Dedifferentiated amniotic fluid mesenchymal stem cell (primary cell): Measurements from ENCODE around the gene USP53.
"Not testable (repeated sequence)": the region's sequence is repeated elsewhere in the genome, so short reads cannot be mapped to it uniquely, and the experiment has no call there.

ENCODE experiments used
- DNase-seq: peaks from one replicate; pipeline ENCODE4 v3.0.0-alpha.2; 2016; ENCODE audit errors: extremely low spot score

The USP53 gene

DNA sequence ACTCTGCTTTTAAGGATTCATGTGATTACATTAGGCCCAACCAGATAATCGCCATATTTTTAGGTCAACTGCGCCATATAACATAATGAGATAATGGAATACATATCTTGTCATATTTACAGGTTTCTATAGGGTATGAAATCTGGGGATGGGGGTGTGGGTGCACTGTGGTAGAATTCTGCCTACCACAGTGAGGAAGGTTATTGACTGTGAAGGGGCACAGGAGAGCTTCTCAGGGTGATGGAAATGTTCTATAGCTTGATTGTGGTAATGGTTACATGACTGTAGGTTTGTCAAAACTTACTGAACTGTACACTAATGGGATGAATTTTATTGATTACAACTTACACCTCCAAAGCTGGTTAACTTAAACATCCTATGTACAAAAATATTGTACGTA, 15.9 kb downstream of the USP53 start:
- no peak for DNase-seq

DNA sequence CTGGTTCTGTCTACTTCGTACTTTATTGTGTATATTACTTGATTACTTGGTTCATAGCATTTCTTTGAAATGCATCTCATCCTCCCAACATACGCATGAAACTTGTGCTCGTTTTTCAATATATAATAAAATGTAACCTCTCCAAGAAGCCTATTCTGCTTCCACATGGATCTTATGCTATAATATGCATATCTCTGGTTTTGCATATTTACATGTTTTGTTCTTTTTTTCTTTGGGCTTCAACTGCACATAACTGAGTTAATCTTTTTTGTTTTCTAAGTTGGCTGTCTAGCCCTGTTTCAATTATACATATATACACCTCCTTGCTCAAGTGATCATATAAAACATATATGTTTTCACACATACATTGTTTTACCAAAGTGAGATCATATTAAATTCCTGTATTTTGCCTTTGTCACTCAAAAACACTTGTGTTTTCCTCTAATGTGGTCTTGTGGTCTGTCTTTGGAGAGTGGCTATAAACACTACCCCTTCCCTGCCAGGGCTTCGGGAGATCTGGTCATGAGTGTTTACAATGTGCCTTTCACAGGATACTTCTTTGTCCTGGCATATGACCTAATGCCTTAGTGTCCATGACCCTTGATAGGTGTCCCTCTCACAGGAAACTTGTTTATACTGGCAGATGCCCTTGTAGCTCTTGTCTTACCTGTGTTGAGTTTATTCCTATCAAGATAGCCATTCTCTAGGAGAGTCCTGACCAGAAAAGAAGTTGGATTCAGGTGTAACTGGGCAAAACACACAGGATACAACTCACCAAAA, 17.6 kb downstream of the USP53 start:
- DNase-seq = no peak

GRCh38 chr4:119231491-119231890, 19.0 kb downstream of the USP53 start:
- no peak for DNase-seq

- no peak for DNase-seq
Observed at GRCh38 chr4:119232286-119232685, 19.8 kb downstream of the USP53 start.

DNA sequence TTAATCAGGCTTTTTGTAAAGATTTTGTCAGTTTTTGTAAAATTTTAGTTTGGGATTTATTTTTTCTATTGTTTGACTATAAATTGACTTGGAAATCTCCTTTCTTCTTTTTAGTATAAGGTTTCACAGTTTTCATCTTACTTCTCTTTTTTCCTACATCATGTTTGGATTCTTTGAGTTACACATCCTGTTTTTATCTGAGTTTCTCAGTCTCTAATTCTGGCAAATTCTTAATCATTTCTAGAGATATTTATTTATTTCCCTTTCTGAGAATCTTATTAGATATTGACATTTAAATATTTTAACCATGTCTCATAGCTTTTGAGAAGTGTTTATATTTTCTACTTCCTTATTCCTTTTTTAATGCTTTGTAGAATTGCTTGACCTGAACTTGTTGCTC, 20.7 kb downstream of the USP53 start:
- no peak for DNase-seq

- no peak for DNase-seq
Observed at GRCh38 chr4:119233750-119234149, 21.2 kb downstream of the USP53 start.

- no peak for DNase-seq
Observed at GRCh38 chr4:119237201-119237600, 24.7 kb downstream of the USP53 start.

DNA sequence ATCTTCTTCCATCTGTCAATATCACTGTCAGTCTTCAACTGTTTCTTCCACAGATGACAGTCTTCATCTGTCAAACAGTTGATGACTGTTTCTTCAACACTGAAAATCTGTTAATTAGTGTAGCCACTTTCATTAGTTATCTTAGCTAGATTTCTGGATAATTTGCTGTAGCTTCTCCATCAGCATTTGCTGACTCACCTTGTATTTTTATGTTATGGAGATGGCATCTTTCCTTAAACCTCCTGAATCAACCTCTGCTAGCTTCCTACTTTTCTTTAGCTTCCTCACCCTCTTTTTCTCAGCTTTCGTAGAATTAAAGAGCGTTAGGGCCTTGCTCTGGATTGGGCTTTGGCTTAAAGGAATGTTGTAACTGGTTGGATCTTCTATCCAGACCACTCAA, 25.1 kb downstream of the USP53 start:
- DNase-seq = no peak

DNA sequence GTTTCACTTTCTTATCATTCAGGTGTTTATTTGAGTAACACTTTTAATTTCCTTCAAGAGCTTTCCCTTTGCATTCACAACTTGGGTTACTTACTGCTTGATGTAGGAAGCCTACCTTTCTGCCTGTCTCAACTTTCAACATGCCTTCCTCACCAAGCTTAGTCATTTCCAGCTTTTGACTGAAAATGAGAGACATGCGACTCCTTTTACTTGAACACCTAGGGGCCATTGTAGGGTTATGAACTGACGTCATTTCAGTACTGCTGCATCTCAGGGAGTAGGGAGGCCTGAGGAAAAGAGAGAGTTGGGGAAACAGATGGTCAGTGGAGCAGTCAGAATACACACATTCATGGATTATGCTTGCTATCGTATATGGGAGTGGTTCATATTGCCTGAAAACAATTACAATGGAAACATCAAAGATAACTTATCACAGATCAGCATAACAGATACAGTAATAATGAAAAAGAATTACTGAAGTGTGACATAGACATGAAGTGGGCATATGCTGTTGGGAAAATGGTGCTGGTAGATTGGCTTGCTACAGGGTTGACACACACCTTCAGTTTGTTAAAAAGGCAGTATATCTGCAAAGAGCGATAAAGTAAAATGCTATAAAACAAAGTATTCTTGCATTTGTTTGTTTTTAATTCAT, 25.7 kb downstream of the USP53 start:
- no peak for DNase-seq

DNA sequence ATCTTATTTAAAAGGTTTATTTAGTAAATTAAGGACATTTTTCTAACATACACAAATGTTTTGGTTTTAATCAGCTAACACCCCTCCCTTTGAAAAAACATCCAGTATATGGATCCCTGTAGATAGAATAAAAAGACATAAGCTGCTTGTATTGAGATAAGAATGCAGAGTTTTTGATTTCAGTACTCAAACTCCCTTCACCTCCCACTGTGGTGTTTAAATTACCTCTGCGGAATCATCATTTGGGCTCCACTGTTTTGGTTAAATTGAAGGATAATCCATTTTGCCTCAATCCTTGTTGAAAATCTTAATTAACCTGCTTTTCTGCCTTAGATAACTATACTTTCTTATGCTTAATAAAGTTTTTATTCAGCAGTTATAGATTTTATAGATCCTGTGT, 27.6 kb downstream of the USP53 start:
- DNase-seq = no peak

- DNase-seq = no peak
Observed at GRCh38 chr4:119240568-119240967, 28.1 kb downstream of the USP53 start.

DNA sequence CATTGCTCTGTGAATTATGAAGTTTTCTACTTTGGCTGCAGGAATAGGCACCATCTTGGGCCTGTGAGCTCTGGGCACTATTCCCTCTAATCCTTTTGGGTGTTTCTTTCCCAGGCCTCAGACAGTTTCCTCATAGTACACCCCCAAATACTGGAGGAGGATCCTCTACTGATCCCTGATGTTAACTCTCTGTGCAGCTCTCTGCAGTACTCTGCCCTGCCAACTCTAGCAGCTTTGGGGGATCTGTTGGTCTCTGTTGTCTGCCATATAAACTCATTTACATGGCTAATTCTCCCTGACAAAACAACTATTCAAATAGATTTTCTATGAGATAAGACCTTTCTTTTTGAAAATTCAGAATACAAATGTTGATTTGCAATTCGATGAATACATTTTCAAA, 29.9 kb downstream of the USP53 start:
- no peak for DNase-seq

GRCh38 chr4:119243868-119244267, 31.4 kb downstream of the USP53 start:
- no peak for DNase-seq

GRCh38 chr4:119244344-119244743, 31.8 kb downstream of the USP53 start:
- DNase-seq = no peak

DNA sequence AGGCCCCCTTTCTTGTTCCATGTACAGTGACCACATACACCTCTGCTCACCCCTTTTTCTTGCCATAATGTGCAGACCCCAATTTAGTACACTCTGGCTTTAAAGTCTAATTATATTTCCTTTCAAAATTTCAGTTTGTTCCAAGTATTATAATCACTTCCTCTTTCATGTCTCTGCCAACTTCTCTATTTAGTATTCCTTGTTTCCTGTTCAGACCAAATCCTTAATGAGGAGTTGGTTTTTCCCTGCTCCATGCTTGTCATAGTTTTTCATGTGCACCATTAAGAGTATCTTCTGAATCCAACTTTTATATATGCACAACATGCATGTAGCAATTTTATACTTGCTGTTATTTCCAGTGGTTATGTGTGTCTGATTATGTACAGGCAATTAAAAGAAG, 32.3 kb downstream of the USP53 start:
- no peak for DNase-seq

- DNase-seq = no peak
Observed at GRCh38 chr4:119246177-119246733, 33.7 kb downstream of the USP53 start.

- not testable (repeated sequence) for DNase-seq
Observed at GRCh38 chr4:119251037-119251436, 38.5 kb downstream of the USP53 start.

DNA sequence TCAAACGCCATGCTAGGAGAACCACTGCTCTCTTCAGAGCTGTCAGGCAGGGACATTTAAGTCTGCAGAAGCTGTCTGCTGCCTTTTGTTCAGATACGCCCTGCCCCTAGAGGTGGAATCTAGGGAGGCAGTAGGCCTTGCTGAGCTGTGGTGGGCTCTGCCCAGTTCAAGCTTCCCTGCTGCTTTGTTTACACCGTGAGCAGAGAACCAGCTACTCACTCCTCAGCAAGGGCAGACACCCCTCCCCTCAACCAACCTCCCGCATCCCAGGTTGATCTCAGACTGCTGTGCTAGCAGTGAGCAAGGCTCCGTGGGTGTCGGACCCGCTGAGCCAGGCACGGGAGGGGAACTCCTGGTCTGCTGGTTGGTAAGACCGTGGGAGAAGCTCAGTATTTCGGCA, 42.7 kb downstream of the USP53 start:
- DNase-seq = not testable (repeated sequence)

- DNase-seq = no peak
Observed at GRCh38 chr4:119260528-119260927, 48.0 kb downstream of the USP53 start.

- DNase-seq = no peak
Observed at GRCh38 chr4:119261986-119262385, 49.5 kb downstream of the USP53 start.

DNA sequence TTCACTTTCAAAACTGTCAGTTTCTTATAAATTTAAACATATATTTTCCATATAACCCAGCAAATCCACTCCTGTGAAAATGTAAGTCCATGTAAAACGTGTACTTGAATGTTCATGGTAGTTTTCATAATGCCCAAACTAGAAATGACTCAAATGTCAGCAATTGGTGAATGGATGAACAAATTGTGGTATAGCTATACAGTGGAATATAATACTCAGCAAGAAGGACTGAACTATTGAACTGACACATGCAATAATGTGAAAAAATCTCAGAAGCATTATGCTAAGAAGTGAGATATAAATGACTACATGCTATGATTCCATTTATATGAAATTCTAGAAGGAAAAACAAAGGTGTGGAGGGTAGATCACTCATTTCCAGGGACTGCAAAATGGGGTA, 52.2 kb downstream of the USP53 start:
- DNase-seq = no peak

- no peak for DNase-seq
Observed at GRCh38 chr4:119266153-119266552, 53.6 kb downstream of the USP53 start.

GRCh38 chr4:119268466-119268865, 56.0 kb downstream of the USP53 start:
- DNase-seq = no peak
